ENCODE data around the gene SPARCL1. TPM values are rescaled to one million over a fixed set of nuclear protein-coding genes. Genes with fewer than 3 reads are reported as not detected.

SPARCL1 gene
- total and polyA plus RNA-seq, 2 of the 13 experiments (the other 11 are each of a cell fraction or from before 2014, with no cell fraction given) = 0.04 TPM; not detected in 1

DNA sequence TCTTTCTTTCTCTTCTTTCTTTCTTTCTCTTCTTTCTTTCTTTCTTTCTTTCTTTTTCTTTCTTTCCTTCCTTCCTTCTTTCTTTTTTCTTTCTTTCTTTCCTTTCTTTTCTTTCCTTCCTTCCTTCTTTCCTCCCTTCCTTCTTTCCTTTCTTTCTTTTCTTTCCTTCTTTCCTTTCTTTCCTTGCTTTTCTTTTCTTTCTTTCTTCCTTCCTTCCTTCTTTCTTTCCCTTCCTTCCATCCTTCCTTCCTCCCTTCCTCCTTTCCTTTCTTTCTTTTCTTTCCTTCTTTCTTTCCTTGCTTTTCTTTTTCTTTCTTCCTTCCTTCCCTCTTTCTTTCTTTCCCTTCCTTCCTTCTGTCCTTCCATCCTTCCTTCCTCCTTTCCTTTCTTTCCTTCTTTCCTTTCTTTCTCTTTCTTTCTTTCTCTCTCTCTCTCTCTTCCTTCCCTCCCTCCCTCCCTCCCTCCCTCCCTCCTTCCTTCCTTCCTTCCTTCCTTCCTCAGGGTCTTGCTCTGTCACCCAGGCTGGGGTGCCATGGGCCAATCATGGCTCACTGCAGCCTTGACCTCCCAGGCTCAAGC, 13.6 kb upstream of the SPARCL1 start:
- no peaks in the 10 kb centered on the region for H3K4me1 ChIP-seq (ENCODE audit: insufficient read depth, low read length)
- H3K9ac ChIP-seq (ENCODE audit: insufficient read depth, low read depth, low read length) = no peak overlapping the region
- DNase-seq (ENCODE audit: low spot score) (no peak), FAIRE-seq (no peak), ATAC-seq (no peak)
- intact Hi-C loops (cut with micrococcal nuclease; ENCODE audit: unreplicated experiment) = loop anchor here (5.0 kb wide), 1 partner anchor 304 kb away; no protein-coding TSS in a partner anchor
- H3K9me3 ChIP-seq (ENCODE audit: low read length) = no peaks in the 10 kb centered on the region
- BruUV-seq (replicated peaks) = no TSS peak
- H3K79me2 ChIP-seq (ENCODE audit: insufficient read depth, low read length) = no peaks in the 10 kb centered on the region
- H3K27ac ChIP-seq (ENCODE audit: extremely low read length, insufficient read depth, low read length) = no peak overlapping the region
- in situ Hi-C loops (cut with HindIII; ENCODE audit: extremely low pct_ligation_motif_present, low pct_unique_long_range_greater_than_20kb) = loop anchor here (10.0 to 25.0 kb wide), 2 partner anchors 302 to 444 kb away; partner anchors contain the start of gene SPP1
- CTCF ChIA-PET (ENCODE audit: low intra/inter-chr PET ratio, low total read pairs) = no interaction called here
- H3K36me3 ChIP-seq (replicated peaks in 1 of 2; ENCODE audit: control insufficient read depth in 1 of 2, insufficient read depth in 2 of 2, low read length in 2 of 2) = no peaks in the 10 kb centered on the region
- H3K27me3 ChIP-seq (ENCODE audit: control insufficient read depth in 1 of 2, insufficient read depth in 2 of 2, low read length in 2 of 2) = peaks cover 0 to 5% of the 10 kb centered on the region in 2 experiments; a peak in 2 of 5 replicates
- POLR2A ChIA-PET = no interaction called here
- H4K20me1 ChIP-seq (ENCODE audit: insufficient read depth, low read length) = no peaks in the 10 kb centered on the region
- H3K4me2 ChIP-seq (ENCODE audit: low read depth, low read length) = no peak overlapping the region
- TF ChIP-seq, protein P1, sequence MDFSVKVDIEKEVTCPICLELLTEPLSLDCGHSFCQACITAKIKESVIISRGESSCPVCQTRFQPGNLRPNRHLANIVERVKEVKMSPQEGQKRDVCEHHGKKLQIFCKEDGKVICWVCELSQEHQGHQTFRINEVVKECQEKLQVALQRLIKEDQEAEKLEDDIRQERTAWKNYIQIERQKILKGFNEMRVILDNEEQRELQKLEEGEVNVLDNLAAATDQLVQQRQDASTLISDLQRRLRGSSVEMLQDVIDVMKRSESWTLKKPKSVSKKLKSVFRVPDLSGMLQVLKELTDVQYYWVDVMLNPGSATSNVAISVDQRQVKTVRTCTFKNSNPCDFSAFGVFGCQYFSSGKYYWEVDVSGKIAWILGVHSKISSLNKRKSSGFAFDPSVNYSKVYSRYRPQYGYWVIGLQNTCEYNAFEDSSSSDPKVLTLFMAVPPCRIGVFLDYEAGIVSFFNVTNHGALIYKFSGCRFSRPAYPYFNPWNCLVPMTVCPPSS (IDR thresholded peaks at IDR 0.05) = no peak
- TF ChIP-seq ZBTB21 (CRISPR knock-in tag; IDR thresholded peaks at IDR 0.05) = no peak
- TF ChIP-seq HOXA7 (CRISPR knock-in tag; IDR thresholded peaks at IDR 0.05) = no peak
- TF ChIP-seq HMG20B (CRISPR knock-in tag; conservative IDR thresholded peaks at IDR 0.05) = no peak
- TF ChIP-seq ZNF773 (CRISPR knock-in tag; IDR thresholded peaks at IDR 0.05; ENCODE audit: borderline replicate concordance) = no peak
- no peak for TF ChIP-seq RFX5 (IDR thresholded peaks at IDR 0.05; ENCODE audit: low read depth, low read length)
- no peak overlapping the region for H2AFZ ChIP-seq (ENCODE audit: low read length)
- H3K4me3 ChIP-seq (replicated peaks in 1 of 3; ENCODE audit: insufficient read depth in 1 of 3, low read depth in 2 of 3, low read length in 3 of 3) = no peak overlapping the region
